Measurements from ENCODE around the gene NPTX1. TPM values are rescaled to one million over a fixed set of nuclear protein-coding genes. Genes with fewer than 3 reads are reported as not detected.

The NPTX1 gene
- total RNA-seq, 1 donor from 2014 or later: 1.3 TPM

DNA sequence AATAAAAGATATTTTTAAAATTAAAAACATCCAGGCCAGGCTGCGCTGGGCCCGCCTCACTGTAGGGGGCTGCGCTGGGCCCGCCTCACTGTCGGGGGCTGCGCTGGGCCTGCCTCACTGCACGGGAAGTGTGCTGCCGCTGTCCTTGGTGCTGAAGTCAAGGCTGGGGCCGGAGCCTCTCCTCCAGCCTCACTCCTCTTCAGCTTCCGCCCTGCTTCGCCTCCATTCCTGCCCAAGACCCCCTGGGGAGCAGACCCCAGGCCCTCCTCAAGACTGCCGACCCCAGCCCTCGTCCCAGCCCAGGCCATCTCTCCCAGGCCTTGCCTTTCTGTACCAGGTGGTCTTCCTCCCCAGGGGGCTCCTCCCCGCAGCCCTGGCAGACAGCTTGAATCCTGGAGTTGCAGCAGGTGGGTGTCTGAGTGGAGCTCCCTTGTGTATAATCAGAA, 35.3 kb downstream of the NPTX1 start:
- H3K27ac ChIP-seq: no peak overlapping the region
- H3K4me3 ChIP-seq: no peak overlapping the region
- no peaks in the 10 kb centered on the region for H3K36me3 ChIP-seq
- ATAC-seq (no peak), DNase-seq (no peak)
- intact Hi-C loops (cut with DNase I): no loop called here
- TF ChIP-seq, protein P1, sequence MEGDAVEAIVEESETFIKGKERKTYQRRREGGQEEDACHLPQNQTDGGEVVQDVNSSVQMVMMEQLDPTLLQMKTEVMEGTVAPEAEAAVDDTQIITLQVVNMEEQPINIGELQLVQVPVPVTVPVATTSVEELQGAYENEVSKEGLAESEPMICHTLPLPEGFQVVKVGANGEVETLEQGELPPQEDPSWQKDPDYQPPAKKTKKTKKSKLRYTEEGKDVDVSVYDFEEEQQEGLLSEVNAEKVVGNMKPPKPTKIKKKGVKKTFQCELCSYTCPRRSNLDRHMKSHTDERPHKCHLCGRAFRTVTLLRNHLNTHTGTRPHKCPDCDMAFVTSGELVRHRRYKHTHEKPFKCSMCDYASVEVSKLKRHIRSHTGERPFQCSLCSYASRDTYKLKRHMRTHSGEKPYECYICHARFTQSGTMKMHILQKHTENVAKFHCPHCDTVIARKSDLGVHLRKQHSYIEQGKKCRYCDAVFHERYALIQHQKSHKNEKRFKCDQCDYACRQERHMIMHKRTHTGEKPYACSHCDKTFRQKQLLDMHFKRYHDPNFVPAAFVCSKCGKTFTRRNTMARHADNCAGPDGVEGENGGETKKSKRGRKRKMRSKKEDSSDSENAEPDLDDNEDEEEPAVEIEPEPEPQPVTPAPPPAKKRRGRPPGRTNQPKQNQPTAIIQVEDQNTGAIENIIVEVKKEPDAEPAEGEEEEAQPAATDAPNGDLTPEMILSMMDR (IDR thresholded peaks at IDR 0.05): no peak
- H3K27me3 ChIP-seq: no peaks in the 10 kb centered on the region
- H3K4me1 ChIP-seq: no peaks in the 10 kb centered on the region
- H3K9me3 ChIP-seq: no peaks in the 10 kb centered on the region

DNA sequence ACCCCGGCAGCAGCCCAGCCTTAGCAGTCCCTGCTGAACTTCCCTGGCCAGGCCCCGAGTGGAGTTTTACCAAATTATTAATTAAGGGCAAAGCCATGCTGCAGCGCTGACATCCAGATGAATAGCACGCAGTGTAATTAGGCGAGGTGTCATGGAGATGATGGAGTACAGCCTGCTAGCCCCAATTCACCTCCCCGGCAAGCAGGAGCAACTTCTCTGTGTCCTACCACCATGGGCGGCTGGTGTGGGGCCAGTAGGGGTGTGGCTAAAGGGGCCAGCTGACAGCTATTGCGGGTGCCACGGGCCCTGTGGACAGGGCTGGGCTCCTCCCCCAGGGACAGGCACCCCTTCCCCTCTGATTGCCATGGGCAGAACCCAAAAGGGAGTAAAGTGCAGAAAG, 36.9 kb downstream of the NPTX1 start:
- Histone ChIP-seq H3K27ac (no peak overlapping the region), H3K4me1 (no peaks in the 10 kb centered on the region), H3K9me3 (no peaks in the 10 kb centered on the region), H3K4me3 (no peak overlapping the region), H3K36me3 (no peaks in the 10 kb centered on the region), H3K27me3 (no peaks in the 10 kb centered on the region)
- intact Hi-C loops (cut with DNase I): no loop called here
- ATAC-seq (no peak), DNase-seq (no peak)
- TF ChIP-seq, protein P1 (IDR thresholded peaks at IDR 0.05): no peak

DNA sequence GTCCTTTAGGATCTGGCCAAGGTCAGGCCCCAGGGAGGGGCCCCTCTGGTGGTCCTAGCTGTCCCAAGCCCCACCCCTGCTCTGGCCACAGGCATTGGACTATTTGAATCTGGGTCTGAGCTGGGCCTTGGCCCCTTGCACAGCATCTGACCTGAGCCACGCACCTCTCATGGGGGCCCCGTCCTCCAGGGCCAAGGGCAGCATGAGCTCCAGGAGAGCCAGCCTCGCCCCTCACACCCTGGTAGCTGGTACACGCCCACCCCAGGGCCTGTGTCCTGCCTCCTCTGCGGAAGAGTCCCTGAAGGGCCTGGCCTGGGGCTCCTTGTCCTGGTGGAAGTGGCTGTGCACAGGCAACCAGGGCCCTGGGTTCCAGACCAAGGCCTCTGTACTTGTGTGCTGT, 37.6 kb downstream of the NPTX1 start:
- Histone ChIP-seq H3K27ac (no peak overlapping the region), H3K27me3 (no peaks in the 10 kb centered on the region), H3K4me1 (no peaks in the 10 kb centered on the region), H3K4me3 (no peak overlapping the region), H3K9me3 (no peaks in the 10 kb centered on the region), H3K36me3 (no peaks in the 10 kb centered on the region)
- DNase-seq: no peak
- ATAC-seq: no peak
- TF ChIP-seq, protein P1 (IDR thresholded peaks at IDR 0.05): no peak
- intact Hi-C loops (cut with DNase I): no loop called here

DNA sequence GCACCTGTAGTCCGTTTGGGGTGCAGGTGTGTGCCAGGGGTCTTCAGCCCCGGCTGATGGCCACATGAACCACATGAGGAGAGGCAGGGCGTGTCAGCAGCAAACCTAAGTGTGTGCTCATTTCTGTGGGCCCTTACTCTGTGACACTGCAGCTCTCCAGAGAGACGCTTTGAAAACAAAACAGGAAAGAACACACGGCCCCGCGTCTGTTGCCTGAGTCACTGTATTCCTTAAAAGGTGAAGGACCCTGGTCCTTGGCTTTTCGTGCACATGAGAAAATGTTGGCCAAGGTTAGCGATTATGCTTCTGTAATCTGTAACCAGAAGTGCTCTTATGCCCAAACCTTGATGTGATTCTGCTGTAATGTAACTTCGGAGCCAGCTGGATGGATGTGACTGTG, 38.9 kb downstream of the NPTX1 start:
- DNase-seq: no peak
- Histone ChIP-seq H3K36me3 (no peaks in the 10 kb centered on the region), H3K27me3 (no peaks in the 10 kb centered on the region), H3K4me3 (no peak overlapping the region), H3K4me1 (no peaks in the 10 kb centered on the region), H3K27ac (no peak overlapping the region), H3K9me3 (no peaks in the 10 kb centered on the region)
- ATAC-seq: peak; percentile 72
- intact Hi-C loops (cut with DNase I): no loop called here
- TF ChIP-seq, protein P1 (IDR thresholded peaks at IDR 0.05): no peak

DNA sequence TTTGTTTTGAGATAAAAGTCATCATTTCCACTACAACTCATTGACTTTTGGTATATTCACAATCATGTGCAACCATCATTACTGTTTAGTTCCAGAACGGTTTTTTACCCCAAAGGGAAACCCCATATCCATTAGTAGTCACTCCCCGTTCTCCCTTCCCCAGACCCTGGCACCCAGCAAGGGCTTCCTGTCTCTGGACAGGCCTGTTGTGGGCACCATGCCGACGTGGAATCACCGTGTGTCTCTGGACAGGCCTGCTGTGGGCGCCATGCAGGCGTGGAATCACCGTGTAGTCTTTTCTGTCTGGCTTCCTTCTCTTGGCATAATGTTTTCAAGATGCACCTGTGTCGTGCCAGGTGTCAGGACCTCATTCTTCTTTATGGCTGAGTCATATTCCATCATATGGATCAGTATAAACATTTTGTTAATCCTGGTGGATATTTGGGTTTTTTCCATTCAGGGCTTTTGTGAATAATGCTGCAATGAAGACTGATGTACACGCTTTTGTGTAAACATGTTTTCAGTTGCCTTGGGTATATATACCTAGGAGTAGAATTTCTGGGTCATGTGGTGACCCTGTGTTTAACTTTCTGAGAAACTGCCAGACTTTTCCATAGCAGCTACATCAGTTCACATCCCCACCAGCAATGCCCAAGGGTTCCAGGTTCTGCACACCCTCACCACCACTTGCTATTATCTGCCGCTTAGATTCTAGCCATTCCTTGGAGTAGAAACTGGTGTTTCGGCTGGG, 42.3 kb downstream of the NPTX1 start:
- Histone ChIP-seq H3K4me3 (no peak overlapping the region), H3K27ac (no peak overlapping the region), H3K36me3 (no peaks in the 10 kb centered on the region), H3K9me3 (no peaks in the 10 kb centered on the region), H3K4me1 (no peaks in the 10 kb centered on the region), H3K27me3 (no peaks in the 10 kb centered on the region)
- TF ChIP-seq, protein P1 (IDR thresholded peaks at IDR 0.05): no peak
- no peak for DNase-seq
- intact Hi-C loops (cut with DNase I): loop anchor here (5.0 kb wide), 1 partner anchor 548 kb away; no protein-coding TSS in a partner anchor
- ATAC-seq: no peak

Measured in upper lobe of right lung (tissue), 1 donor.